Mesothelial cell of epicardium (in vitro differentiated cells): ENCODE data around the gene CTNNAL1. TPM values are rescaled to one million over a fixed set of nuclear protein-coding genes. Genes with fewer than 3 reads are reported as not detected.
"Not testable (repeated sequence)": the region's sequence is repeated elsewhere in the genome, so short reads cannot be mapped to it uniquely, and the experiment has no call there.

Experiments used
- DNase-seq, 2 experiments: peaks; one replicate each; pipeline ENCODE4 v3.0.0; 2021; ENCODE audit warnings: low spot score in 2 of 2; ENCODE audit not compliant: unreplicated experiment in 2 of 2
- H3K27ac Mint-ChIP-seq: 2 replicates; pipeline ENCODE4 v1.8.0; 2021; ENCODE audit warnings: mixed read lengths
- H3K27me3 Mint-ChIP-seq: 2 replicates; pipeline ENCODE4 v1.8.0; 2021; ENCODE audit warnings: low read depth, mixed read lengths
- H3K36me3 Mint-ChIP-seq: 2 replicates; pipeline ENCODE4 v1.8.0; 2021; ENCODE audit warnings: mixed read lengths
- H3K4me1 Mint-ChIP-seq: 2 replicates; pipeline ENCODE4 v1.8.0; 2021; ENCODE audit warnings: mixed read lengths
- H3K4me3 Mint-ChIP-seq: 2 replicates; pipeline ENCODE4 v1.8.0; 2021; ENCODE audit warnings: mild to moderate bottlenecking, moderate library complexity, mixed read lengths
- H3K9me3 Mint-ChIP-seq: 2 replicates; pipeline ENCODE4 v1.8.0; 2021; ENCODE audit warnings: mixed read lengths
- total RNA-seq: library from RNA; stranded (reverse); gene quantifications from 3 replicates; pipeline ENCODE4 v1.2.1, GENCODE V29; 2021
- TF ChIP-seq, protein P1 (sequence below): fragments of 200-600 bp; sonication (generic); IDR thresholded peaks from one replicate; pipeline ENCODE4 v1.5.0; 2021; ENCODE audit warnings: antibody characterized with exemption; ENCODE audit not compliant: unreplicated experiment

CTNNAL1 gene
- total RNA-seq, 1 donor from 2014 or later, result 26.7 TPM

DNA sequence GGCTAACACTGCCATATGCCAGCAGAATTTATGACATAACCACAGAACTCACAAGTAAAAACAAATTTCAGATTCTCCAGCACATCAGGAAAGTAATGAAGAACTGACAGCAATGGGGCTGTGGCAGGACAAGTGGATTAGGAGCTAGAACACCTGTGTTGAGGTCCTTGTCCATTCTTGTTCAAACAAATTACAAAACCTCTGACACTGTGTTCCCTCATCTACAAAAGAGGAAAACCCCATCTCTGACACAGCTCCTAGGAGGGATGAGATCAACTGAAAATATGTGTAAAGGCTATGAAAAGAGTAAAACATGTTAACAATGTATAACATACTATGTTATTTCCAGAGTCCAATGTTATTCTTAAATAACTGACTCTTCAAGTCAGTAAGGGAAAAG, 102.9 kb downstream of the CTNNAL1 start:
- Mint-ChIP-seq H3K9me3 (no peaks in the 10 kb centered on the region), H3K4me3 (no peak overlapping the region), H3K27me3 (no peaks in the 10 kb centered on the region), H3K27ac (no peak overlapping the region), H3K4me1 (no peaks in the 10 kb centered on the region), H3K36me3 (peaks cover 40% of the 10 kb centered on the region)
- TF ChIP-seq, protein P1, sequence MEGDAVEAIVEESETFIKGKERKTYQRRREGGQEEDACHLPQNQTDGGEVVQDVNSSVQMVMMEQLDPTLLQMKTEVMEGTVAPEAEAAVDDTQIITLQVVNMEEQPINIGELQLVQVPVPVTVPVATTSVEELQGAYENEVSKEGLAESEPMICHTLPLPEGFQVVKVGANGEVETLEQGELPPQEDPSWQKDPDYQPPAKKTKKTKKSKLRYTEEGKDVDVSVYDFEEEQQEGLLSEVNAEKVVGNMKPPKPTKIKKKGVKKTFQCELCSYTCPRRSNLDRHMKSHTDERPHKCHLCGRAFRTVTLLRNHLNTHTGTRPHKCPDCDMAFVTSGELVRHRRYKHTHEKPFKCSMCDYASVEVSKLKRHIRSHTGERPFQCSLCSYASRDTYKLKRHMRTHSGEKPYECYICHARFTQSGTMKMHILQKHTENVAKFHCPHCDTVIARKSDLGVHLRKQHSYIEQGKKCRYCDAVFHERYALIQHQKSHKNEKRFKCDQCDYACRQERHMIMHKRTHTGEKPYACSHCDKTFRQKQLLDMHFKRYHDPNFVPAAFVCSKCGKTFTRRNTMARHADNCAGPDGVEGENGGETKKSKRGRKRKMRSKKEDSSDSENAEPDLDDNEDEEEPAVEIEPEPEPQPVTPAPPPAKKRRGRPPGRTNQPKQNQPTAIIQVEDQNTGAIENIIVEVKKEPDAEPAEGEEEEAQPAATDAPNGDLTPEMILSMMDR, result no peak
- DNase-seq, result no peak

DNA sequence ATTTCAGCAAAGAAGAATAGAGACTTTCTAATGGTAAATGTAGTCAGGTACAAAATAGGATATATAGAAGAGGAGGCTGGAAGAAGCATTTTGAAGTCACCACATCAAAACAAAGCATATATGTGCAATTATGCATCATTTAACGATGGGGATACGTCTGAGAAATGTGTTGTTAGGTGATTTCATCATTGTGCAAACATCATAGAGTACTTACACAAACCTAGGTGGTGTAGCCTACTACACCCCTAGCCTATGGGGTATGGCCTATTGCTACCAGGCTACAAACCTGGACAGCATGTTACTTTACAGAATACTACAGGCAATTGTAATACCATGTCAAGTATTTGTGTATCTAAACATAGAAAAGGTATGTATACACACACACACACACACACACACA, 107.8 kb downstream of the CTNNAL1 start:
- no peaks in the 10 kb centered on the region for H3K9me3 Mint-ChIP-seq
- TF ChIP-seq, protein P1, result no peak
- no peak for DNase-seq
- no peak overlapping the region for H3K27ac Mint-ChIP-seq
- no peak overlapping the region for H3K4me3 Mint-ChIP-seq
- no peaks in the 10 kb centered on the region for H3K4me1 Mint-ChIP-seq
- no peaks in the 10 kb centered on the region for H3K27me3 Mint-ChIP-seq
- peaks cover 42% of the 10 kb centered on the region for H3K36me3 Mint-ChIP-seq

DNA sequence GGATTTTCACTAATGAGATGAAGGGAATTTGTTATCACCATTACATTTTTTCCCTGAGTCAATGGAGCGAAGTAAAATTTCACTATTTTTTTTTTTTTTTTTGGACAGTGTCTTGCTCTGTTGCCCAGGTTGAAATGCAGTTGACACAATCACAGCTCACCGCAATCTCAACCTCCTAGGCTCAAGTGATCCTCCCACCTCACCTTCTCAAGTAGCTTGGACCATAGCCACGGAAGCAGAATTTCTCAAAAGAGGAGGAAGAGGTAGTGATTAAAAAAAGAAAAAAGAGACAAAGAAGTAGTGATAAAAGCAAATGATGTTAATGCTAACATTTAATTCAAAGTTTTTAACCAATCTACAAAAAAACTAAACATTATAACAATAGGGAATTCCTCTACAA, 109.1 kb downstream of the CTNNAL1 start:
- Mint-ChIP-seq H3K36me3 (peaks cover 40% of the 10 kb centered on the region), H3K4me3 (no peak overlapping the region), H3K9me3 (no peaks in the 10 kb centered on the region), H3K4me1 (no peaks in the 10 kb centered on the region), H3K27ac (no peak overlapping the region), H3K27me3 (no peaks in the 10 kb centered on the region)
- TF ChIP-seq, protein P1, result no peak
- DNase-seq, result no peak

DNA sequence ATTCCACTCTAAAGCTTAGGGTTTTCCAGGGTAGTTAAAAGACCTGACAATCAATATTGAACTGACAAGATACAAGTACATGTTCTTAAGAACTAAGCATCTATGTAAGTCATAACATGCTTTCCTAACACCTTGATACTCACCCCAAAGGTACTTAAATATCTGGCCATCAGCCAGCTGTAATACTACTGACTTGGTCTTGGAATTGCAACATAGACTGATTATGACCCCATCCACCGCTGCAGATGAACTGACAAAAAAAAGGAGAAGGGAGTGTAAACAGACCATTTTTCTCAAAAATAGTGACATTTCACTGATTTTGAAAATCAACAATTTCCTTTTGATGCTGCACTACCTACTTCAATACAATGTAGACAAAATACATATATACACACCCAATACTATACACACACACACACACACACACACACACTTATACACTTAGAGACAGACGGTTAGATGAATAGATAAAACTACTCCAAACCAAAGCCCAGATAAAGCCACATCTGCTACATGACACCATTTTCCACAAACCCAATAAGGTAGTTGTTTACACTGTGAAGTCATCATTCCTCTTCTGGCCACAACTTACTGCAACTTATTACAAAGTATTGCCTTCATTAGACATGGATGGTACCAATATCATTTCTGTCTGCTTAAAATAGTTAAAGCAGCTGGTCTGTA, 109.7 kb downstream of the CTNNAL1 start:
- H3K27ac Mint-ChIP-seq, result no peak overlapping the region
- H3K4me1 Mint-ChIP-seq, result no peaks in the 10 kb centered on the region
- no peak overlapping the region for H3K4me3 Mint-ChIP-seq
- peaks cover 40% of the 10 kb centered on the region for H3K36me3 Mint-ChIP-seq
- H3K27me3 Mint-ChIP-seq, result no peaks in the 10 kb centered on the region
- TF ChIP-seq, protein P1, result no peak
- DNase-seq, result no peak
- H3K9me3 Mint-ChIP-seq, result no peaks in the 10 kb centered on the region

DNA sequence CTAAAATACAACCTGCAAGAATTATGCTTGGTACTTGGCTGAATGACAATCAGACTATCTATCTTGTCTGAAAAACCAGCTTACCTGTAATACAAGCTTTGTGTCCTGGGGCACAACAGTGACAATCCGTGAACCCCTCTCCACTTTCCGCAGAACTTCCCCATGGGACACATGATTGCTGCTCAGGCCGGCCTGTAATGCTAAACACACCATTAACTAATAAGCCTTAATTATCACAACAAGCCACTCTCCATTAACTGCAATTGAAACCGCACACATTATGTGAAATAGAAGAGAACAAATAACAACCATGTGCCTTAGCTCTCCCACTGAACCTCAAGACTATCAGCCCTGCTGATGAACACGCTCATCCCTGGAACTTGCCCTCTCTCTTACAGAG, 113.1 kb downstream of the CTNNAL1 start:
- Mint-ChIP-seq H3K27me3 (no peaks in the 10 kb centered on the region), H3K27ac (no peak overlapping the region), H3K36me3 (peaks cover 48% of the 10 kb centered on the region), H3K4me3 (no peak overlapping the region), H3K4me1 (no peaks in the 10 kb centered on the region), H3K9me3 (no peaks in the 10 kb centered on the region)
- TF ChIP-seq, protein P1, result no peak
- DNase-seq, result no peak

DNA sequence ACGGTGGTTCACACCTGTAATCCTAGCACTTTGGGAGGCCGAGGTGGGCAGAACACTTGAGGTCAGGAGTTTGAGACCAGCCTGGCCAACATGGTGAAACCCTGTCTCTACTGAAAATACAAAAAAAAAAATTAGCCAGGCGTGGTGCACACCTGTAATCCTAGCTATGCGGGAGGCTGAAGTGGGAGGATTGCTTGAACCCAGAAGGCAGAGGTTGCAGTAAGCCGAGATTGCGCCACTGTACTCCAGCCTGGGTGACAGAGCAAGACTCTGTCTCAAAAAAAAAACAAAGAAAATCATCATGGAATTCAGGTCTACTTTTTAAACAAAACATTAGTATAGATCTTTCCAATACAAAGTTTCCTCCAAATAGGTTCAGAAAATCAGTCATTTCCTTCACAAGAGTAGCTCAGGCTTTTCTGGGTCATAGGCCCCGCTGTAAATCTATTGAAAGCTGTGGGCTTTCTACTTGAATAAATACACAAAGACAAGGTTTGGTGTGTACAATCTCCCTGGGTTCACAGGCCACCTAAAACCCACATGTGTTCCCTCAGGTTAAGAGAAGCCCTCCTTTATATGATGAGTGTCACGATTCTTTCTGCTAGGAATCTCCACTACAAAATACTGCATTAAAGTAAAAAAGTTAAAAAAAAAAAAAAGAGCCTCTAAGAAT, 114.1 kb downstream of the CTNNAL1 start:
- not testable (repeated sequence) for DNase-seq, H3K27me3 Mint-ChIP-seq, H3K9me3 Mint-ChIP-seq, H3K27ac Mint-ChIP-seq, H3K4me3 Mint-ChIP-seq, H3K4me1 Mint-ChIP-seq
- H3K36me3 Mint-ChIP-seq, result peaks cover 48% of the 10 kb centered on the region
